Kidney (tissue), 14 donors: ENCODE data around the gene FBXL14. TPM values are rescaled to one million over a fixed set of nuclear protein-coding genes. Genes with fewer than 3 reads are reported as not detected.

Experiments used
- DNase-seq, 5 donors: peaks; one replicate each; pipeline ENCODE4 v3.0.0-alpha.2; 2013 to 2020
- FAIRE-seq: peaks from 2 replicates; lab custom pipeline; 2012; peaks lifted over from hg19 to GRCh38; lab: Jason Lieb, UNC
- H3K27ac ChIP-seq, 2 donors: one replicate each; pipeline ENCODE4 v1.7.0; 2013; ENCODE audit warnings: low read depth in 2 of 2, low read length in 2 of 2, inconsistent platforms in 1 of 2
- H3K27me3 ChIP-seq: one replicate; pipeline ENCODE4 v1.7.1; 2013; ENCODE audit warnings: low read length, inconsistent platforms; ENCODE audit not compliant: control insufficient read depth, insufficient read depth
- H3K36me3 ChIP-seq, 3 donors: one replicate each; pipeline versions ENCODE4 v1.7.0 to v1.7.1; 2013; ENCODE audit warnings: low read length in 3 of 3, control low read depth in 1 of 3, inconsistent platforms in 1 of 3; ENCODE audit not compliant: insufficient read depth in 3 of 3, control insufficient read depth in 2 of 3
- H3K4me1 ChIP-seq, 3 donors: one replicate each; pipeline versions ENCODE4 v1.7.0 to v1.7.1; 2013; ENCODE audit warnings: low read length in 3 of 3, inconsistent platforms in 1 of 3, low read depth in 1 of 3; ENCODE audit not compliant: control insufficient read depth in 2 of 3, insufficient read depth in 2 of 3
- H3K4me3 ChIP-seq, 3 donors: one replicate each; pipeline versions ENCODE4 v1.7.0 to v1.8.1; 2013; ENCODE audit warnings: low read length in 3 of 3, control low read depth in 1 of 3, inconsistent platforms in 1 of 3
- H3K9ac ChIP-seq, 3 donors: one replicate each; pipeline versions ENCODE4 v1.7.0 to v1.7.1; 2013; ENCODE audit warnings: low read length in 3 of 3, control low read depth in 1 of 3, inconsistent platforms in 1 of 3
- H3K9me3 ChIP-seq, 3 donors: one replicate each; pipeline versions ENCODE4 v1.7.0 to v1.7.1; 2013; ENCODE audit warnings: low read length in 3 of 3, control low read depth in 1 of 3, inconsistent platforms in 1 of 3; ENCODE audit not compliant: control insufficient read depth in 2 of 3, insufficient read depth in 1 of 3
- CTCF ChIP-seq: IDR thresholded peaks from 3 replicates; pipeline ENCODE4 v1.5.1; 2012; ENCODE audit warnings: mild to moderate bottlenecking, moderate library complexity, borderline replicate concordance; ENCODE audit not compliant: insufficient read depth; ENCODE audit errors: extremely low read depth
- intact Hi-C: fragments of 100-400 bp; cut with DNase I; formaldehyde crosslinking; loops from one replicate; pipeline ENCODE4 v1.11.1; 2022
- polyA plus RNA-seq: library from polyadenylated mRNA; stranded (reverse); fragments of 350-450 nt; fragmentation: Illumina TruSeq; extraction: RNeasy Lipid Tissue Mini Kit (QIAGEN cat#74804); gene quantifications from one replicate; pipeline ENCODE4 v1.2.3, GENCODE V29; 2014; ENCODE audit warnings: low read depth, low replicate concordance; ENCODE audit not compliant: insufficient read depth
- total RNA-seq: library from RNA; stranded (reverse); fragmentation: NEBNext Ultra II Directional; extraction: Animal tissue kit (Norgen Biotek cat#: 25700); gene quantifications from one replicate; pipeline ENCODE4 v1.2.1, GENCODE V29; 2021
- donor health status: control.
- donor health status: control.
- donor health status: control.
- donor health status: control.
- donor health status: control.
- donor health status: DM: yes; HTN: yes; CAD: no.
- donor health status: Normal renal cell carcinoma (clear cell type).

Gene FBXL14
- total and polyA plus RNA-seq, 2 donors from 2014 or later: 5.3 to 17.9 TPM

- Histone ChIP-seq H3K4me3 (no peak overlapping the region), H3K9ac (no peak overlapping the region), H3K27me3 (peaks cover 7% of the 10 kb centered on the region), H3K9me3 (no peaks in the 10 kb centered on the region), H3K27ac (no peak overlapping the region), H3K4me1 (peaks cover 0 to 3% (median 0%) of the 10 kb centered on the region in 3 donors), H3K36me3 (no peaks in the 10 kb centered on the region)
- FAIRE-seq (no peak), DNase-seq (peak in 4 of 5 donors; percentile 33 to 61 (median 42))
- no peak for TF ChIP-seq CTCF
- intact Hi-C loops: no loop called here
Observed at GRCh38 chr12:1630827-1631591, 36.6 kb upstream of the FBXL14 start.

- Histone ChIP-seq H3K9me3 (no peaks in the 10 kb centered on the region), H3K27ac (no peak overlapping the region), H3K4me1 (peaks cover 0 to 4% (median 0%) of the 10 kb centered on the region in 3 donors), H3K4me3 (peak overlapping the region in 1 of 3 donors; percentile 35), H3K9ac (no peak overlapping the region), H3K36me3 (no peaks in the 10 kb centered on the region), H3K27me3 (peaks cover 7% of the 10 kb centered on the region)
- no peak for FAIRE-seq
- intact Hi-C loops: no loop called here
- TF ChIP-seq CTCF: no peak
- peak; percentile 61 to 83 (median 74) for DNase-seq
Observed at GRCh38 chr12:1630133-1630826, 35.9 kb upstream of the FBXL14 start.

GRCh38 chr12:1629338-1630132 is 35.2 kb upstream of the FBXL14 start:
- H3K9me3 ChIP-seq: no peaks in the 10 kb centered on the region
- H3K27ac ChIP-seq: no peak overlapping the region
- H3K27me3 ChIP-seq: peaks cover 7% of the 10 kb centered on the region
- H3K4me1 ChIP-seq: peaks cover 0 to 6% (median 0%) of the 10 kb centered on the region in 3 donors
- no peak overlapping the region for H3K9ac ChIP-seq
- peak overlapping the region in 2 of 3 donors; percentile 16 to 35 for H3K4me3 ChIP-seq
- FAIRE-seq: no peak
- intact Hi-C loops: no loop called here
- DNase-seq: peak in 4 of 5 donors; percentile 75 to 89 (median 77)
- TF ChIP-seq CTCF: no peak
- H3K36me3 ChIP-seq: no peaks in the 10 kb centered on the region
